BE2C (cell line): Measurements from ENCODE around the gene PRDM16.

Experiments used
- DNase-seq: peaks from one replicate; pipeline ENCODE4 v3.0.0-alpha.2; 2020
- H3K27me3 ChIP-seq: fragments of 250-450 bp; sonication (Bioruptor Pico); 2 replicates; pipeline ENCODE4 v1.5.1; 2020; ENCODE audit warnings: mild to moderate bottlenecking
- H3K36me3 ChIP-seq: fragments of 250-450 bp; sonication (Bioruptor Pico); 2 replicates; pipeline ENCODE4 v1.5.1; 2020; ENCODE audit warnings: mild to moderate bottlenecking
- H3K4me1 ChIP-seq: fragments of 250-450 bp; sonication (Bioruptor Pico); 2 replicates; pipeline ENCODE4 v1.5.1; 2020
- H3K4me3 ChIP-seq: 2 replicates; pipeline ENCODE4 v1.5.1; 2011; ENCODE audit warnings: low read depth, low read length
- H3K9me3 ChIP-seq: fragments of 250-450 bp; sonication (Bioruptor Pico); 2 replicates; pipeline ENCODE4 v1.5.1; 2020
- CTCF ChIP-seq: IDR thresholded peaks from 2 replicates; pipeline ENCODE4 v1.5.1; 2012; ENCODE audit warnings: mild to moderate bottlenecking, low read depth, low read length

Gene PRDM16

GRCh38 chr1:3166206-3166918, 97.4 kb downstream of the PRDM16 start:
- H3K9me3 ChIP-seq = no peaks in the 10 kb centered on the region
- no peak for DNase-seq
- no peaks in the 10 kb centered on the region for H3K27me3 ChIP-seq
- no peaks in the 10 kb centered on the region for H3K36me3 ChIP-seq
- no peak for TF ChIP-seq CTCF
- no peak overlapping the region for H3K4me3 ChIP-seq
- no peaks in the 10 kb centered on the region; the same call in 1 of the 2 replicates for H3K4me1 ChIP-seq

- DNase-seq = no peak
- Histone ChIP-seq H3K9me3 (no peaks in the 10 kb centered on the region), H3K27me3 (no peaks in the 10 kb centered on the region), H3K4me3 (no peak overlapping the region), H3K36me3 (no peaks in the 10 kb centered on the region), H3K4me1 (no peaks in the 10 kb centered on the region; the same call in 1 of the 2 replicates)
- TF ChIP-seq CTCF = no peak
Observed at GRCh38 chr1:3167255-3167654, 98.3 kb downstream of the PRDM16 start.

- TF ChIP-seq CTCF = no peak
- Histone ChIP-seq H3K36me3 (no peaks in the 10 kb centered on the region), H3K4me1 (no peaks in the 10 kb centered on the region; the same call in 1 of the 2 replicates), H3K4me3 (no peak overlapping the region), H3K9me3 (no peaks in the 10 kb centered on the region), H3K27me3 (no peaks in the 10 kb centered on the region)
- no peak for DNase-seq
Observed at GRCh38 chr1:3168678-3169077, 99.7 kb downstream of the PRDM16 start.

GRCh38 chr1:3169665-3170356, 100.8 kb downstream of the PRDM16 start:
- H3K36me3 ChIP-seq = no peaks in the 10 kb centered on the region
- no peaks in the 10 kb centered on the region for H3K27me3 ChIP-seq
- no peak for TF ChIP-seq CTCF
- no peak for DNase-seq
- no peaks in the 10 kb centered on the region for H3K9me3 ChIP-seq
- H3K4me3 ChIP-seq = no peak overlapping the region
- no peaks in the 10 kb centered on the region; the same call in 1 of the 2 replicates for H3K4me1 ChIP-seq

GRCh38 chr1:3170561-3171453, 101.8 kb downstream of the PRDM16 start:
- DNase-seq = peak; percentile 72
- Histone ChIP-seq H3K4me1 (no peaks in the 10 kb centered on the region; the same call in 1 of the 2 replicates), H3K36me3 (no peaks in the 10 kb centered on the region), H3K4me3 (peak overlapping the region; percentile 44), H3K9me3 (no peaks in the 10 kb centered on the region), H3K27me3 (no peaks in the 10 kb centered on the region)
- TF ChIP-seq CTCF = no peak
